GM19193 (cell line): ENCODE results near the gene RHOBTB3.

Source experiments
- POLR2A ChIP-seq: IDR thresholded peaks from 4 replicates; pipeline ENCODE4 v1.6.1; 2011; ENCODE audit not compliant: insufficient read depth, insufficient read length; ENCODE audit errors: extremely low read depth

Gene RHOBTB3

DNA sequence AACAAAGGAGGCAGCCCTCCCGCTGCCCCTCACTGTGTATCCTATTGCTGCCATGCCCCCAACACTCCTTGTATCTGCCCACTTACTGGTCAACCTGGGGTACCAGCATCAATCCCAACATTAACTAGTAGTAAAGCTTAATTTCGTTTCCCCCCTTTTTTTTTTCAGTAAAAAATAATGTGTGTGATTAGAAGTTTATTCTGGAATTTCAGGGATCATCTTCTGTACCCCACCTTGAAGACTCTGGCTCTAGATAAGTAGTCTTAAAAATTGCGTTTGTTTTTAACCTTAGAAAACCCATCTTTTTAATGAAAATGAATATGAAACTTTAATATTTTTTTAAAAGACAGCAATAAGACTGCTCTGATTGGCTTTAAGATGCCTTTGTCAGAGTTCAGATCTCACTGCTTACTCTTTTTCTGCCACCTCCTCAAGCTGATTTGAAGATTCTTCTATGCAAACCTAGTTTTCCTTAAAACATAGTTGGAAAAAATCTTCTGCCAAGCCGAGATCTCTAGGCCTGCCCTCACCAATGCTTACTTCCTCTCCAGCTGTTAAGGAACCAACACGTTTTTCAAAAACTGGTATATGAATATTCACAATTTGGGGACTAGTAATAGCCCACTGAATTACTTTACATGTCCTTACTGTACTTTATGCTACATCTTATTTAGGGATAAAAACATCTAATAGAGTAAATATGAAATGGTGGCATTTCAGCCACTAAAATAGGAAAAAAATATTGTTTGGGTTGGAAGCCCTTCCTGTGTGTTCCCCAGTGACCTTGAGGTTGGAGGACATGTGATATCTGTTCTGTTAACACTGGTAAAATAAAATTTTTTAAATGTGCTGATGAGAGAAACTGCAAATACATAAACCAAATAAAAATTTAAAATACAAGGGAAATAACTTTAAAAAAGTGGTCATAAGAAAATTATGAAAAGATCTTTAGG is 4.0 kb upstream of the RHOBTB3 start:
- TF ChIP-seq POLR2A, result no peak

- TF ChIP-seq POLR2A, result no peak
These were observed 3.4 kb upstream of the RHOBTB3 start for GRCh38 chr5:95727764-95728191.

- TF ChIP-seq POLR2A, result peak; percentile 19
These were observed 2.5 kb upstream of the RHOBTB3 start for GRCh38 chr5:95728494-95729114.

GRCh38 chr5:95729115-95730010 is 1.8 kb upstream of the RHOBTB3 start:
- peak; percentile 15 for TF ChIP-seq POLR2A

DNA sequence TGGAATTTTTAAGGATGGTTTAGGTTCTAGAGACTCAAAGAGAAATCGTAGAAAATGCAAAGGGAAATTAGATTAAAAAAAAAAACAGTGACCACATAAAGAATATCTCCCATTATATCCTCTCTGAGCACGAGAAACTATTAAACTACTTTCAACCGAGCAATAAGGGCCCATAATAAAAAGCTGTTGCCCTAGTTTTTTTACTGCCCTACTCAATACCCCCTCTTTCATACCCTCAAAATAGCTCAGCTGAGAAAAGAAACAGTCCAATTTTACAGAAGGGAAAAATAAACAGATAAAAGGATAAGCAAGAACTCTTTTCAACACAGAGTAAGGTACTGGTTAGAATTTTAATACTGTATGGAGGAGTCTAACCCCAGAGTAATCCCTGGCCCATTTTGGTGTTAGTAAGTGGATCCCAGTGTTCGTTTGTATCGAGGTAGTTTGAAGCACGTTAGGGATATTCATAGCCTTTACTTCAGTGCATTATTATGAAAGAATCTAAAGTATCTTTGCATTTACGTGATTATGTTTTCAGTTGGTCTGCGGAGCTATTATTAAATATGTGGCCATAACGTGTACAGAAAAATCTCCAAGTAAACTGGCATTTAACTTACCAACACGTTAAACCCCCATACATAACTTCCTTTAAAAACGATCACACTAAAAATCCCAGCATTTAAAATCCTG is 980 bp upstream of the RHOBTB3 start:
- no peak for TF ChIP-seq POLR2A

- peak; percentile 1 for TF ChIP-seq POLR2A
These were observed 727 bp downstream of the RHOBTB3 start for GRCh38 chr5:95731571-95732554.

GRCh38 chr5:95733107-95733665 is 2.0 kb downstream of the RHOBTB3 start:
- no peak for TF ChIP-seq POLR2A

DNA sequence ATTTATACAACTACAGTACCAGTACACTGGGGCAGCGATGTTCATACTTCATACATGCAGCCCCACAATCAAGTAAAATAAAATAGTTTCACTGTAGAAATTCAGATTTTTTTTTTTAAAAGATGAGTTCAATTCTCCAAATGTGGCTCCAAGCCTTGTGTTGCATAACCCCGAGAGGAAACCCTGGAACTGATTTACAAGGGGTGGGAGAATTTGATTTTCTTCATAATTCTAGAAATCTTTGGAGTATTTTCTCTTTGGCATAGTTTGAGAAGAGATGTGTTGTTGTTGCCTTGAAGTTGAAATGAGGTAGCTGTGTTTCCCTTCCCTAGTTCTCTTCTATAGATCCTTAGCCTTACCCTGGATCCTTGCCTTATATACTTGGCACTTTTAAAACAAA is 3.1 kb downstream of the RHOBTB3 start:
- no peak for TF ChIP-seq POLR2A

GRCh38 chr5:95734906-95735305 is 3.8 kb downstream of the RHOBTB3 start:
- no peak for TF ChIP-seq POLR2A

DNA sequence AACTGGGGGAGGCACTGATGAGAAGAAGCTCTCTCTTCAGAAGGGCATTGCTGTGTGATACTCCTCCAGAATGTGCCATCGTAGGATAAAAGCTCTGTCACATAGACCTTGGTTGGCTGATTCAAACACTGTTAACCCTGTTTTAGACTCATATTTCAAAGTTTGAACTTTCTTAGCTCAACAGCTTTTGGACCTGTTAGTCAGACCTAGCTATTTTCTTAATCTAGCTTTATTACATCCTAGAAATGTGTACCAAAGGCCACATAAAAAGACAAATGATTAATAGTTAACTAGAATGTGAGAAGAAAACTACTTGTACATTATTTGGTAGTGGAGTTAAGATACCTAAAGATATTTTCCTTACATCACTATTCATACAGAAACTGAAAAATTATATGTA is 4.3 kb downstream of the RHOBTB3 start:
- TF ChIP-seq POLR2A, result no peak

DNA sequence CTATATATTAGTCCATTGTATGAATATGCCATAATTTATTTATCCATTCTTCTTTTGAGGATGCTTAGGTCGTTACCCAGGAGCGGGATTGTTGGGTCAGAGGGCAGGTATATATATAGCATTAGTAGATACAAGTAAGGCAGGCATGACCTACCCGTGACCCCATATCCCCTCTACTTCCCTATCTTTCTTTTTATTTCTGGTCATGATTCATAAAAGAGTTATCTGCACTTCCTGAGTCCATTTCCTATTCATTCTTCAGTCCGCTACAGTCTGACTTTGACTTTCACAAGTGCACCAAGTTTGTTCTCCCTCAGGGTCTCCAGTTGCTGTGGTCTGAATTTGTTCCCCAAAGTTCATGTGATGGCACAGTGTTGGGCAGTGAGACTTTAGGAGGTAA is 6.9 kb downstream of the RHOBTB3 start:
- TF ChIP-seq POLR2A, result no peak

DNA sequence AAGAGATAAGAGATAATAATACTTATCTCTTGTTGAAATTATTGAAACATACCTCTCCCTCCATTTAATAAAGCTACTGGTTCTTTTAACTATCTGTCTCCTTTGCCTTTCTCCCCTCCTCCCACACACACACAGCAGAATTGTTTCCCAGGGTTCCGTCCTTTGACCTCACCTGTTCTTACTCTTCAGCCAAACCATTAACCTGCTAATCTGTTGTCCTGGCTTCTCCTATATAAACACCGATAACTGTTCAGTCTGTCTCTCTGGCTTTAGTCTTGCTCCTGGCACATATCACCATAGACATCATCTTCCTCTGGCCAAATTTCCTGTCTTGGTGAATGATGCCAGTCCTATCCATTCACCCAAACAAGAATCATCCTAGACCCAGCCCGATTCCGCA is 7.7 kb downstream of the RHOBTB3 start:
- TF ChIP-seq POLR2A, result no peak

- no peak for TF ChIP-seq POLR2A
These were observed 8.7 kb downstream of the RHOBTB3 start for GRCh38 chr5:95739857-95740256.
